GM21367 (cell line): ENCODE data around the gene SLC4A3.

Source experiments
- ATAC-seq: cut with Tn5 transposase; IDR thresholded peaks from one replicate; pipeline ENCODE4 v1.9.1; 2021; ENCODE audit not compliant: unreplicated experiment

The SLC4A3 gene

GRCh38 chr2:219632760-219633105 is 5.3 kb downstream of the SLC4A3 start:
- ATAC-seq = no peak

GRCh38 chr2:219633276-219634065 is 6.0 kb downstream of the SLC4A3 start:
- no peak for ATAC-seq

GRCh38 chr2:219634171-219634940 is 6.9 kb downstream of the SLC4A3 start:
- ATAC-seq = no peak

- ATAC-seq = no peak
These were observed 7.7 kb downstream of the SLC4A3 start for GRCh38 chr2:219634951-219635751.

GRCh38 chr2:219636144-219636915 is 8.9 kb downstream of the SLC4A3 start:
- no peak for ATAC-seq

- no peak for ATAC-seq
These were observed 9.8 kb downstream of the SLC4A3 start for GRCh38 chr2:219636941-219637841.

GRCh38 chr2:219637842-219638185 is 10.4 kb downstream of the SLC4A3 start:
- ATAC-seq = no peak

GRCh38 chr2:219638217-219638947 is 11.0 kb downstream of the SLC4A3 start:
- no peak for ATAC-seq

- ATAC-seq = no peak
These were observed 11.7 kb downstream of the SLC4A3 start for GRCh38 chr2:219638948-219639755.

- no peak for ATAC-seq
These were observed 14.1 kb downstream of the SLC4A3 start for GRCh38 chr2:219641390-219642068.

- ATAC-seq = no peak
These were observed 14.6 kb downstream of the SLC4A3 start for GRCh38 chr2:219642069-219642454.

GRCh38 chr2:219642465-219643083 is 15.1 kb downstream of the SLC4A3 start:
- peak; percentile 98 for ATAC-seq

GRCh38 chr2:219643084-219643473 is 15.6 kb downstream of the SLC4A3 start:
- no peak for ATAC-seq

GRCh38 chr2:219643788-219644398 is 16.5 kb downstream of the SLC4A3 start:
- no peak for ATAC-seq

GRCh38 chr2:219644801-219645480 is 17.5 kb downstream of the SLC4A3 start:
- ATAC-seq = no peak
